Activated CD4-positive, CD25-positive, alpha-beta regulatory T cell treated with anti-CD3 and anti-CD28 coated beads, Interleukin-2, amount 50 U/mL, for 16 hours (primary cell): Measurements from ENCODE around the gene RHOT2.
A peak's percentile ranks its signal among the peaks of the same experiment; 100 is the strongest.

Source experiments
- DNase-seq: peaks from one replicate; pipeline ENCODE4 v3.0.0-alpha.2; 2020; ENCODE audit warnings: low read depth, low spot score

The RHOT2 gene

DNA sequence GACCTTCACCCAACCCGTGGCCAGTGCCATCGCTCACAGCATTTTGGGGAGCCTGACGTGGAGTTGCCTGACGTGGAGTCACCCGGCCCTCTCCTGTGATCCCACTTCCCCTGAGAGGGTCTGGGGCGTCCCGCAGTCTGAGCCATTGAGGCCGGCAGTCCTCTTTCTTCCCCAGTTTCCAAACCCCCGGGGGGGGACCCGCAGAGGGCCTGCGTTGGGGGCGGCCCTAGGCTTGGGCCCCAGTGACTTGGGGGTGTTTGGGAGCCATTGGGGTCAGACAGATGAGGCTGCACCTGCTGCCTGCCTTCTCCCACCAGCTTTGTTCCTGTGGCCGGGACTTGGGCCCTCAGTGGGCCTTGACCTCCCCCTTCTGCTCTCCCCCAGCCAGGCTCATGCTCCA lies 1.7 kb downstream of the RHOT2 start:
- DNase-seq = no peak

DNA sequence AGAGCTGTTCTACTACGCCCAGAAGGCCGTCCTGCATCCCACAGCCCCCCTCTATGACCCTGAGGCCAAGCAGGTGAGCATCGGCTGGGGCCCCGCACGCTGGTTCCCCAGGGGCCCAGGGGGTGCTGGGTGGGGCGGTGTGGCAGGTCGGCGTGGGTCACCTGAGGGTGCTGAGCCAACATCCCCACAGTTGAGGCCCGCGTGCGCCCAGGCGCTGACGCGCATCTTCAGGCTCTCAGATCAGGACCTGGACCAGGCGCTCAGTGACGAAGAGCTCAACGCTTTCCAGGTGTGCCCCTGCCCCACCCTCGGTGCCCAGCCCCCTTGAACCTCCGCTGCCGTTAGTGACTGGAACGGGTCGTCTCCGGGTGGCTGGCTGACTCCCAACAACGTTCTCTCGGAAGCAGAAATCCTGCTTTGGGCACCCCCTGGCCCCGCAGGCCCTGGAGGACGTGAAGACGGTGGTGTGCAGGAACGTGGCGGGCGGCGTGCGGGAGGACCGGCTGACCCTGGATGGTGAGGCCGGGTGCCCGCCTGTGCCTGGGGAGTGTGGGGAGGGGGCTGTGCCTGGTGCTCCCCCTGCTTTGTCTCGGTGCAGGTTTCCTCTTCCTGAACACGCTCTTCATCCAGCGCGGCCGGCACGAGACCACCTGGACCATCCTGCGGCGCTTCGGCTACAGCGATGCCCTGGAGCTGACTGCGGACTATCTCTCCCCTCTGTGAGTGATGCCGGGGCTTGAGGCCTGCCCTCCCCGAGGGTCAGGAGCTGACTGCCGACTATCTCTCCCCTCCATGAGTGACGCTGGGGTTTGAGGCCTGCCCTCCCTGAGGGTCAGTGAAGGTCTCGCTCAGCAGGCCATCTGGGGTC lies 2.8 kb downstream of the RHOT2 start:
- no peak for DNase-seq

DNA sequence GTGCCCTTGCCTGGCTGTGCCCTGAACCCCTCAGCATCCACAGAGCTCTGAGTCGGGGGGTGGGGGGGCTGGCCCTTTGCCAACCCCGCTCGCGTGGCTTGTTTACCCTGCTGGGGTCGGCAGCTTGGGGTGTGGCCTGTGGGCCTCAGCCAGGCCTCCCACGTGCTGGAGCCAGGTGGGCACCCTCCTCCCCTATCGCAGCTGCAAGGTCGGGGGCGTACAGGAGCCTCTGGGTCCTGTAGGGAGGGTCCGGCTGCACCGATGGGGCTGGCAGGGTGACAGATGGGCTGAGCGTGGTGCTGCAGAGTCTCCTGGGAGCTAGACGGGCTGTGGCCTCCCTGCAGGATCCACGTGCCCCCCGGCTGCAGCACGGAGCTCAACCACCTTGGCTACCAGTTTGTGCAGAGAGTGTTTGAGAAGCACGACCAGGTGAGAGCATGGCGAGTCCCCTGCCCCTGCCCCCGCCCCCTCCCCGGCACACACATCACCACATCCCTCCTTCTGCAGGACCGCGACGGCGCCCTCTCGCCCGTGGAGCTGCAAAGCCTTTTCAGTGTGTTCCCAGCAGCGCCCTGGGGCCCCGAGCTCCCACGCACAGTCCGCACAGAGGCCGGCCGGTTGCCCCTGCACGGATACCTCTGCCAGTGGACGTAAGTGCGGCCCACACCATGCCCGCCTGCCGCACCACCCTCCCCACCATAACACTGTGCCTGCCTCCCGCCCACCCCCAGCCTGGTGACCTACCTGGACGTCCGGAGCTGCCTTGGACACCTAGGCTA lies 3.6 kb downstream of the RHOT2 start:
- no peak for DNase-seq

DNA sequence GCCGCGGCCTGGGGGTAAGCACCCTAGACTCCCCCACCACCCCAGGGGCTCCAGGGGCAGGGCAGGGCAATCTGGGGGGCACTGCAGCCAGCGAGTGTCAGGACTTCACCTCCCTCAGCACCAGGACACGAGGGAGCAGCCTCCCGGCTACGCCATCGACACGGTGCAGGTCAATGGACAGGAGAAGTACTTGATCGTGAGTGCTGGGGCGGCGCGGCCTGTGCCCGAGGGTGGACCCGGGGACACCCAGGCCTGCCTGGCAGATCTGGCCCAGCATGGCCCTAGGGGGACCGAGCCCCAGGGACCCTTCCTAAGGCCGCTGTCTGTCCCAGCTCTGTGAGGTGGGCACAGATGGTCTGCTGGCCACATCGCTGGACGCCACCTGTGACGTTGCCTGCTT lies 4.4 kb downstream of the RHOT2 start:
- DNase-seq = no peak

DNA sequence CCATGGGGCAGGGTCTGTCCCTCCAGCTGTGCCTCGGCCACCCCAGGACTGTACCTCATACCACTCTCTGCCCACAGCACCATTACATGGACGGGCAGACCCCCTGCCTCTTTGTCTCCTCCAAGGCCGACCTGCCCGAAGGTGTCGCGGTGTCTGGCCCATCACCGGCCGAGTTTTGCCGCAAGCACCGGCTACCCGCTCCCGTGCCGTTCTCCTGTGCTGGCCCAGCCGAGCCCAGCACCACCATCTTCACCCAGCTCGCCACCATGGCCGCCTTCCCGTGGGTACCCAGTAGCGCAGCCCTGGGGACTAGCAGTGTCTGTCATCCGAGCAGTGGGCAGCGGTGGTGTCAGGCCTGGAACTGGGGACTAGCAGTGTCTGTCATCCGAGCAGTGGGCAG lies 4.9 kb downstream of the RHOT2 start:
- DNase-seq = no peak

DNA sequence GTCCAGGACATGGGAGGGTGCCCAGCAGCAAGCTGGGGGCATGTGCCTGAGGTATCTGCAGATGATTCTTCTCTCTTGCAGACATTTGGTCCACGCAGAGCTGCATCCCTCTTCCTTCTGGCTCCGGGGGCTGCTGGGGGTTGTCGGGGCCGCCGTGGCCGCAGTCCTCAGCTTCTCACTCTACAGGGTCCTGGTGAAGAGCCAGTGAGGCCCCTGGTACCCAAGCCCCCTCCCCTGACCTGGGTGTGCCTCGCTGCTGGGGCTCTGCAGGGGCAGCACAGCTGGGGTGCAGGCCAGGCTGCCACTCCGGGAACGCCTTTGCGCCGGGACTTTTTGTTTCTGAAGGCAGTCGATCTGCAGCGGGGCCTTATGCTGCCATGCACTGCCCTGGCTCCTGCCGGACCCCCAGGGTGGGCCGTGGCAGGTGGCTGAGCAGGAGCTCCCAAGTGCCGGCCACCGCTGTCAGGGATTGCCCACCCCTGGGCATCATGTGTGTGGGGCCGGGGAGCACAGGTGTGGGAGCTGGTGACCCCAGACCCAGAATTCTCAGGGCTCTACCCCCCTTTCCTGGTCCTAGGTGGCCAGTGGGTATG lies 5.6 kb downstream of the RHOT2 start:
- DNase-seq = no peak

DNA sequence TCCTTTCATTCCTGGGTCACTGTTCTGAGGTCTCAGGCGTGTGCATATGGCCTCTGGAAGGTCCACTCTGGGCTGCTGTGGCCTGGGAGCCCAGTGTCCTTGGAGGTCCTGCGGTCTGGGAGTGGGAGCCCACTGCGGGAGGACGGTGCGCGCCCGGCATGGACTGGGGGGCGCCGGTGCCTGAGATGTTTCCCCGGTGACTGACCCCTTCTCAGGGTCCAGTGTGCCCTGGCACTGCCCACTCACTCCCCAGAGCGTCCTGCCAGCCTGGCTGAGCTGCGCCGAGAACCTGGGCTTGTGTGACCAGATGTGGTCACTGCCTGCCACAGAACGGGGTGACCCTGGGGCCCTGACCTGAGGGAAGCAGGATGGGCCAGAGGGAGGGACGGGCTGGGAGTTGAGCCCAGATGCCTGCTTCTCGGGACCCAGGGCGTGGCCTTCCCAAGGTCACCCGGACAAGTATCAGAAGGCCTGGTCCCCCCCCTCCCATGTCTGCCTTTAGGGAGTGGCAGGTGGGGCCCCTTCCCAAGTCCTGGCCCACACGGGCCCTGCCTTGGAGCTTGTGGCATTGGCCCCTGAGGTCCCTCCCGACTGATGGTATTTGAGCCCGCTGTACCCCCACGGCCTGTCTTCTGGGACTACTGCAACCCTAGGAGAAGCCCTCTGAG lies 6.4 kb downstream of the RHOT2 start:
- DNase-seq = no peak

DNA sequence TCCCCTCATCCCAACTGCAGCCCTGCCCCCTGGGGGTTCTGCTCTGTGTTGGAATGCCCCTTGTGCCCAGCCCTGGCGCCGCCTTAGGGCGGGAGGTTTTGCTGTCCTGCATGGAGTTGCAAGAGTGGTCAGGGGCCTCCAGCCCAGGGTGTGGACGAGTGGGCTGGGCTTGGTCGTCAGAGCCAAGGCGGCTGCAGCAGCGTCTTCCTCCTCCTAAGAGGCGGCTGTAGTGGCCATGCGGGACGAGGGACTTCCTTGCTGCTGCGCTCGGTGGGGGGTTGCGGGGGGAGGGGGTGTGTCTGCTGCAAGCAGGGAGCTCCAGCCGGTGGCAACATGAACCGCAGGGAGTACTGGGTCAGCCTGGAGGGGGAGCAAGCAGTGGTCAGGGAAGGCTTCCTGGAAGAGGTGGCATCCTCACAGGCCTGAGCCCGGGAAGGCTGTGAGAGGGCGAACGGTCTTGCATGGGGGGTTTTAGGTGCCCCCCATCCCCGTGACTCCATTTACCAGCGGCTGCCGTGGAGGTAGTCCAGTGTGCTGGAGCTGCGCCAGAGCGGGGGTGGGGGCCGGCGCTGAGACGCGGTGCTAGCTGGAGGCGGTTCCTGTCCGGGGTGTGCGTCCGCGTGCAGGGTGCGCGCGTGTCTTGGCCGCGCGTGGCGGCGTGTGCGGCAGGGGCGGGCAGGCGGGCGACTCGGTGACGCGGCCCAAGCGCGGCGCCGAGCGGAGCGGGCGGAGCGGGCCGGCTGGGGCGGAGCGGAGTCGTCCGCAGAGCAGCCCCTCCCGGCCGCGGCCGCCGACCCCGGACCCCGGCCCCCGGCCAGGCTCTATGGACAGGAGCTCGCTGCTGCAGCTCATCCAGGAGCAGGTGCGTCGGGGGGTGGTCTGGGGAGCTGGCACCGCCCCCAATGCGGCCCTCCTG lies 7.3 kb downstream of the RHOT2 start, which contains the start of gene RHBDL1:
Gene RHBDL1, plus strand, starts transcription at position 704 of the 916 bp plus-strand sequence. Its CDS starts 120 bp downstream, at position 824.
- no peak for DNase-seq

DNA sequence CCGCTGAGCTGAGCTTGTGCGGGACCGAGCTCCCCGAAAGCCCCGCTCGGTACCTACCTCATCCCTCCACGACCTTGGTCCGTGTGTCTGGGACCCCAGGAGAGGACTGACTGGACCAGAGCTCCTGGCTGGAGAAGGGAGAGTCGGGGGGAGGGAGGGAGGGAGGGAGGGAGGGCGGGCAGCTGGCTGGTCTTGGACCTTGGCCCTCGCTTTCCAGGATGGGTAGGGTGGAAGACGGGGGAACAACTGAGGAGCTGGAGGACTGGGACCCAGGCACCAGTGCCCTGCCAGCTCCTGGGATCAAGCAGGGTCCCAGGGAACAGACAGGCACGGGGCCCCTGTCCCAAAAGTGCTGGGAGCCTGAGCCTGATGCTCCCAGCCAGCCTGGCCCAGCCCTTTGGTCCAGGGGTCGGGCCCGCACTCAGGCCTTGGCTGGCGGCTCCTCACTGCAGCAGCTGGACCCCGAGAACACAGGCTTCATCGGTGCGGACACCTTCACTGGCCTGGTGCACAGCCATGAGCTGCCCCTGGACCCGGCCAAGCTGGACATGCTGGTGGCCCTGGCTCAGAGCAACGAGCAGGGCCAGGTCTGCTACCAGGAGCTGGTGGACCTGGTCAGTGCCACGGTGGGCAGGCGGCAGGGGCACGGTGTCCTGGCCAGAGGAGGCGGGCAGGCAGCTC lies 8.1 kb downstream of the RHOT2 start:
- no peak for DNase-seq

DNA sequence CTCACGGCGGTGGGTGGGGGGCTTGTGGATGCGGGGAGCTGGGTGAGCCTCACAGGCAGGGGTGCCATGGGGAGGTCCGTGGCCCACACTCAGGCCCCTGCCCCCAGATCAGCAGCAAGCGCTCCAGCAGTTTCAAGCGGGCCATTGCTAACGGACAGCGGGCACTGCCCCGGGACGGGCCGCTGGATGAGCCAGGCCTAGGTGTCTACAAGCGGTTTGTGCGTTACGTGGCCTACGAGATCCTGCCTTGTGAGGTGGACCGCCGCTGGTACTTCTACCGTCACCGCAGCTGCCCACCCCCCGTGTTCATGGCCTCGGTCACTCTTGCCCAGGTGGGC lies 8.6 kb downstream of the RHOT2 start:
- DNase-seq = no peak

DNA sequence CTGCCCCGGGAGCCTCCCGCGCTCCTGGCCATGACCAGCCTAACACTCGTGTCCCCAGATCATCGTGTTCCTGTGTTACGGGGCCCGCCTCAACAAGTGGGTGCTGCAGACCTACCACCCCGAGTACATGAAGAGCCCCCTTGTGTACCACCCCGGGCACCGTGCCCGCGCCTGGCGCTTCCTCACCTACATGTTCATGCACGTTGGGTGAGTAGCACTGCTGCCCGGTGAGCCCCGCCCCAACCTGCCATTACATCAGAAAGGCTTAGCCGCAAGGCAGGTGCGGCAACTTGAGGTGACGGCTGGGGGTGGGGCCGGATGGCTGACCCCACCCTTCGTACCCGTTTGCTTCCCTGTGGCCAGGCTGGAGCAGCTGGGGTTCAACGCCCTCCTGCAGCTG lies 9.0 kb downstream of the RHOT2 start:
- no peak for DNase-seq

DNA sequence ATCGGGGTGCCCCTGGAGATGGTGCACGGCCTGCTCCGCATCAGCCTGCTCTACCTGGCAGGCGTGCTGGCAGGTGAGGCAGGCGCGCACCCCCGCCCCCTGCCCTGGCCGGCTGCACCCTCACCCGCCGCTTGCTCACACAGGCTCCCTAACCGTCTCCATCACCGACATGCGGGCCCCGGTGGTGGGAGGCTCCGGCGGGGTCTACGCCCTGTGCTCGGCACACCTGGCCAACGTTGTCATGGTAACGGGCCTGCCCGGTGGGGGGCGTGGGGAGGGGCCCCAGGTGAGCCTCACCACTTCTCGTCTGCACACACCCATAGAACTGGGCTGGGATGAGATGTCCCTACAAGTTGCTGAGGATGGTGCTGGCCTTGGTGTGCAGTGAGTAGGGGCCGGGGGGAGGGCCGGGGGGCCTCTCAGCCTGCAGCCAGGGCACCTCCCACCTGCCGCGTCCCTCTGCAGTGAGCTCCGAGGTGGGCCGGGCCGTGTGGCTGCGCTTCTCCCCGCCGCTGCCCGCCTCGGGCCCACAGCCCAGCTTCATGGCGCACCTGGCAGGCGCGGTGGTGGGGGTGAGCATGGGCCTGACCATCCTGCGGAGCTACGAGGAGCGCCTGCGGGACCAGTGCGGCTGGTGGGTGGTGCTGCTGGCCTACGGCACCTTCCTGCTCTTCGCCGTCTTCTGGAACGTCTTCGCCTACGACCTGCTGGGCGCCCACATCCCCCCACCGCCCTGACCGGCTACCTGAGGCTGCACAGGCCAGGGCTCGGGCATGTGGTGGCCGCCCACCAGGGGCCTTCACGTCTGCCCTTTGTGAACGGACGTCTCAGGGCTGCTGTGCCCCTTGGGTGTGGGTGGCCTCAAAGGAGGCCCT lies 9.6 kb downstream of the RHOT2 start:
- no peak for DNase-seq

DNA sequence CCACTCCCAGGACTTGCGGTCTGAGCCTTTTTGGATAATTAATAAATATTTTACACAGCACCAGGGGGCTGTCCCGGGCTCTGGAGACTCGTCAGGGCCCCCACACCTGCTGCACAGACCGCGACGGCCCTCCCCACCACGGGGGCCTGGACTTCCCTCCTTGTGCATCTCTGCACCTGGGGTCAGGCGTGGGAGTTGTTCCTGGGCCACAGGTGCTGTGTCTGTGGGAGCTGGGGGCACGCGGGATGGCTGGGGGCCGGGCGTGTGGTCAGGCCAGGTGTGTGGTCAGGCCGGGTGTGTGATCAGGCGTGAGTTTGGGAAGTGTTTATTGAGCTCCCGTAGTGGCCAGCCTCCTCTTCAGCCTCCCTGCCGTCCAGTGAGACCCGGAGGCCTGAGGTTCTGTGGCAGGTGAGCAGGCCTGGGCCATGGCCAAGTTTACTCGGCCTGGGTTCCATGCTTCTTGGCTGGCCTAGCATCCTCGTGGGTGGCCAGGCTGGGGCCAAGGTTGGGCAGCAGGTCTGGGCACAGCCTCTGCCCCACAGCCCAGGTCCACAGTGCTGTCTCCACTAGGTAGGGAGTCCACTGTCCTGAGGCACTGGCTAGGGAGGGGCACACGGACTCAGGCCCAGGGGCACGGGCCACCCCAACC lies 10.4 kb downstream of the RHOT2 start:
- no peak for DNase-seq

DNA sequence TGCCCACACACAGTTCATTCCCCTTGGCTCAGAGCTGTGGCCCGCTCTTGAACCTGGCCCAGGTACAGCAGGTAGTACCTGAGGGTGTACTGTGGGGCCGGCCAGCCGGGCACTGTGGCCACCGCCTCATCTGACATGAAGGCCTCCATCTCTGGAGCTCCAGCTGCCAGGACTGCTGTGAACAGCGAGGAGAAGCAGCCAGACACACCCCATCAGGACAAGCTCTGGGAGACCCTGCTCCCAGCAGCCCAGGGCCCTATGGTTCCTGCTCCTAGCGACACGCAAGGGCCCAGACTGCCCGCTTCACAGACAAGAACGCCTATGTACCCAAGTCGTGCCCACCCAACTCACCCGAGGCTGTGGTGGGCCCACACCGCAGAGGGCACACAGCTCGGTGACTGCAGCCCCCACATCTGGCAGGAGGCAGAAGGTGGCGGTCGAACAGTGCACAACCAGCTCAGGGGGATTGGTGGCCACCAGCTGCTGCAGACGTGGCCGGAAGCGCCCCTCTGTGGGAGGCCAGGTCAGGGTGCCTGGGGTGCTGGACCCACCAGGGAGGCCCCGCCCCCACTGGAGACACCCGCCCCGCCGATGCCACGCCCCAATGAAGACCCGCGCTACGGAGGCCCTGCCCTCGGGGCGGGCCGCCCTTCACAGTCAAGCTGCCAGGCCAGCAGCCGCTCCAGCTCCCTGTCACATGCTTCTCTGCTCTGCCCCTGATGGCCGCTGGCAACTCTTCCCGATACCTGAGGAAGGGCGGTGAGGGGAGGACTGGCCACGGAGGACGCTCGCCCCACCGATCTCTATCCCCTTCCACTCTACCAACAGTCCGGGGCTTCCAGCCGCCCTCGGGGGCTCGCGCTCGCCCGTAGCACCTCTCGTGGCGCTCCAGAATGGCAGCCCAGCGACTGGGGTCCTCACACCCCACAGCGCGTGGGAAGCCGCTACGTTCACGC lies 11.2 kb downstream of the RHOT2 start:
- no peak for DNase-seq

DNA sequence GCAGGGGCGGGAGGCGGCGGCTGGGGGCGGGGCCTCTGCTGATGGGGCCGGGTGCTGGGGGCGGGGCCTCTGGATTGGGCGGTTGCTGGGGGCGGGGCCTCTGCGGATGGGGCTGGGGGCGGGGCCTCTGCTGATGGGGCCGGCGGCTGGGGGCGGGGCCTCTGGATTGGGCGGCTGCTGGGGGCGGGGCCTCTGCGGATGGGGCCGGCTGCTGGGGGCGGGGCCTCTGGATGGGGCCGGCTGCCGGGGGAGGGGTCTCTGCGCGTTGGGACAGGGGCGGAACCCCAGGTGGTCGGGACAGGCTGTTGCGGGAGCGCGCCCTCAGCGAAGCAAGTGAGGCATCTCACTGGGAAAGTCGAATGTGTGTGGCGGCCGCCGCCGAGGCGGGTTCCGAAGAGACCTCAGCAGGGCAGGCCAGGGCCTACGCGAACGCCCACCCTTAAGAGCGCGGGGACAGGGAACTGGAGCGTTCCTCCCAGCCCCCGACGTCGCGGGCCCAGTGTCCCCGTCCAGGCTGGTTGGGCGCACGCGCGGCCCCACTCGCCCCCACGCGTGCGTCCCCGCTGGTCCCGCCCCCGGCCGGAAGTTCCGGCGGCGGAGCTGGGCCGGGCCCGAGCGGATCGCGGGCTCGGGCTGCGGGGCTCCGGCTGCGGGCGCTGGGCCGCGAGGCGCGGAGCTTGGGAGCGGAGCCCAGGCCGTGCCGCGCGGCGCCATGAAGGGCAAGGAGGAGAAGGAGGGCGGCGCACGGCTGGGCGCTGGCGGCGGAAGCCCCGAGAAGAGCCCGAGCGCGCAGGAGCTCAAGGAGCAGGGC lies 12.1 kb downstream of the RHOT2 start, which contains the start of gene STUB1:
Gene STUB1, plus strand, starts transcription at position 597 of the 811 bp plus-strand sequence. Its CDS starts 116 bp downstream, at position 713.
- peak; percentile 71 for DNase-seq

DNA sequence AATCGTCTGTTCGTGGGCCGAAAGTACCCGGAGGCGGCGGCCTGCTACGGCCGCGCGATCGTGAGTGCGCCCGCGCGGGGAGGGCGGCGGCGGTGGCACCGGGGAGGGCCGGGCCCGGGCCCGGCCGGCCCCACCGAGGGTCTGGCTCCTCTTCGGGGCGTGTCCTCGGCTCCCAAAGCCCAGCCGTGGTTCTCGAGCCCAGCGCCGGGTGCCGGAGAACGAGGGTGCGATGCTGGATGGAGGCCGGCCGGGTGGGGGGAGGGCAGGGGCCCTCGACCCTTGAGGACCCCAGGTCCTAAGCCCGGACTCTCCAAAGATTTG lies 12.7 kb downstream of the RHOT2 start:
- DNase-seq = no peak
